ENCODE data around the gene PHOX2A.
"Not testable (repeated sequence)": the region's sequence is repeated elsewhere in the genome, so short reads cannot be mapped to it uniquely, and the experiment has no call there.

PHOX2A gene

GRCh38 chr11:72244060-72244360 lies at the start of gene PHOX2A:
Gene PHOX2A, minus strand, starts transcription at chr11:72244176. Its CDS starts 172 bp downstream, at chr11:72244004.
- no peak for DNase-seq

GRCh38 chr11:72293391-72293790 lies 49.4 kb upstream of the PHOX2A start:
- no peak for DNase-seq

- DNase-seq = no peak
Measured at GRCh38 chr11:72292106-72292785, 48.3 kb upstream of the PHOX2A start.

GRCh38 chr11:72290741-72291140 lies 46.8 kb upstream of the PHOX2A start:
- DNase-seq = not testable (repeated sequence)

- no peak for DNase-seq
Measured at GRCh38 chr11:72287293-72287692, 43.3 kb upstream of the PHOX2A start.

- no peak for DNase-seq
Measured at GRCh38 chr11:72283947-72284346, 40.0 kb upstream of the PHOX2A start.

GRCh38 chr11:72280726-72281315 lies 36.8 kb upstream of the PHOX2A start:
- DNase-seq = no peak

GRCh38 chr11:72280037-72280436 lies 36.1 kb upstream of the PHOX2A start:
- DNase-seq = no peak

- DNase-seq = no peak
Measured at GRCh38 chr11:72278905-72279304, 34.9 kb upstream of the PHOX2A start.

GRCh38 chr11:72274435-72274834 lies 30.5 kb upstream of the PHOX2A start:
- no peak for DNase-seq

GRCh38 chr11:72271980-72272379 lies 28.0 kb upstream of the PHOX2A start:
- no peak for DNase-seq

GRCh38 chr11:72267956-72268617 lies 24.1 kb upstream of the PHOX2A start:
- DNase-seq = no peak

GRCh38 chr11:72266960-72267359 lies 23.0 kb upstream of the PHOX2A start:
- not testable (repeated sequence) for DNase-seq

- no peak for DNase-seq
Measured at GRCh38 chr11:72265951-72266350, 22.0 kb upstream of the PHOX2A start.

- DNase-seq = no peak
Measured at GRCh38 chr11:72263361-72263760, 19.4 kb upstream of the PHOX2A start.

GRCh38 chr11:72260574-72260973 lies 16.6 kb upstream of the PHOX2A start:
- no peak for DNase-seq

- DNase-seq = no peak
Measured at GRCh38 chr11:72259490-72259889, 15.5 kb upstream of the PHOX2A start.

- DNase-seq = no peak
Measured at GRCh38 chr11:72257570-72257969, 13.6 kb upstream of the PHOX2A start.

- no peak for DNase-seq
Measured at GRCh38 chr11:72254299-72254993, 10.5 kb upstream of the PHOX2A start.

- no peak for DNase-seq
Measured at GRCh38 chr11:72253392-72253791, 9.4 kb upstream of the PHOX2A start.

- no peak for DNase-seq
Measured at GRCh38 chr11:72251614-72252013, 7.6 kb upstream of the PHOX2A start.

- DNase-seq = no peak
Measured at GRCh38 chr11:72250661-72251464, 6.9 kb upstream of the PHOX2A start.

- no peak for DNase-seq
Measured at GRCh38 chr11:72249961-72250360, 6.0 kb upstream of the PHOX2A start.

Data from NCI-H1048 (cell line).